NCI-H1417 (cell line): ENCODE data around the gene COQ9.
"Not testable (repeated sequence)": the region's sequence is repeated elsewhere in the genome, so short reads cannot be mapped to it uniquely, and the experiment has no call there.

Experiments used
- DNase-seq, 3 experiments: peaks; one replicate each; lab custom pipeline; 2025; lab: John Stamatoyannopoulos, UW

COQ9 gene

GRCh38 chr16:57485916-57486857 lies 38.9 kb downstream of the COQ9 start, which contains the start of gene DOK4:
TSS of gene DOK4 (minus strand) at chr16:57486493. CDS start at chr16:57479507, 6,986 bp downstream.
- peak; percentile 68 to 79 (median 72) for DNase-seq

- no peak for DNase-seq
These were observed 39.9 kb downstream of the COQ9 start for GRCh38 chr16:57486858-57487834.

GRCh38 chr16:57489229-57489628 lies 42.0 kb downstream of the COQ9 start:
- DNase-seq: no peak

- DNase-seq: no peak
These were observed 46.5 kb downstream of the COQ9 start for GRCh38 chr16:57493767-57494166.

GRCh38 chr16:57497121-57497520 lies 49.8 kb downstream of the COQ9 start:
- DNase-seq: no peak

GRCh38 chr16:57498031-57498430 lies 50.8 kb downstream of the COQ9 start:
- DNase-seq: no peak

- not testable (repeated sequence) for DNase-seq
These were observed 52.7 kb downstream of the COQ9 start for GRCh38 chr16:57499941-57500340.

GRCh38 chr16:57500578-57501111 lies 53.4 kb downstream of the COQ9 start:
- peak in 1 of 3 experiments; percentile 30 for DNase-seq

- DNase-seq: no peak
These were observed 54.2 kb downstream of the COQ9 start for GRCh38 chr16:57501492-57501891.

- peak; percentile 50 to 85 (median 68) for DNase-seq
These were observed 54.9 kb downstream of the COQ9 start for GRCh38 chr16:57502048-57502775.

- DNase-seq: peak; percentile 85 to 95 (median 89)
These were observed 56.1 kb downstream of the COQ9 start for GRCh38 chr16:57503366-57503765.

- DNase-seq: peak in 1 of 3 experiments; percentile 35
These were observed 56.7 kb downstream of the COQ9 start for GRCh38 chr16:57504001-57504400.

GRCh38 chr16:57504491-57504890 lies 57.2 kb downstream of the COQ9 start:
- no peak for DNase-seq

GRCh38 chr16:57505169-57505568 lies 57.9 kb downstream of the COQ9 start:
- peak in 1 of 3 experiments; percentile 16 for DNase-seq

- DNase-seq: peak; percentile 32 to 97 (median 94)
These were observed 60.1 kb downstream of the COQ9 start for GRCh38 chr16:57507136-57508034.

GRCh38 chr16:57508035-57508425 lies 60.8 kb downstream of the COQ9 start:
- no peak for DNase-seq

GRCh38 chr16:57509231-57509923 lies 62.1 kb downstream of the COQ9 start:
- DNase-seq: peak in 2 of 3 experiments; percentile 5 to 31

- peak in 2 of 3 experiments; percentile 22 to 56 for DNase-seq
These were observed 63.0 kb downstream of the COQ9 start for GRCh38 chr16:57510016-57510871.
